HPDE6-E6E7 (cell line): Measurements from ENCODE around the gene SOX8.
"Not testable (repeated sequence)": the region's sequence is repeated elsewhere in the genome, so short reads cannot be mapped to it uniquely, and the experiment has no call there.

Experiments used
- DNase-seq: peaks from one replicate; pipeline ENCODE4 v3.0.0; 2011; ENCODE audit warnings: missing footprints; ENCODE audit errors: extremely low spot score

Gene SOX8

GRCh38 chr16:981695-982144, at the start of gene SOX8:
TSS of gene SOX8 (plus strand) at chr16:981770. CDS start at chr16:981923, 153 bp downstream.
- no peak for DNase-seq

GRCh38 chr16:932831-933330, 48.7 kb upstream of the SOX8 start:
- DNase-seq = no peak

- DNase-seq = no peak
Observed at GRCh38 chr16:933581-933980, 48.0 kb upstream of the SOX8 start.

GRCh38 chr16:934178-934577, 47.4 kb upstream of the SOX8 start:
- DNase-seq = no peak

GRCh38 chr16:935684-936083, 45.9 kb upstream of the SOX8 start:
- no peak for DNase-seq

- no peak for DNase-seq
Observed at GRCh38 chr16:937311-937710, 44.3 kb upstream of the SOX8 start.

GRCh38 chr16:937723-938122, 43.8 kb upstream of the SOX8 start:
- no peak for DNase-seq

GRCh38 chr16:938136-938535, 43.4 kb upstream of the SOX8 start:
- DNase-seq = no peak

GRCh38 chr16:938752-939151, 42.8 kb upstream of the SOX8 start:
- no peak for DNase-seq

GRCh38 chr16:939311-939710, 42.3 kb upstream of the SOX8 start:
- no peak for DNase-seq

GRCh38 chr16:939941-940340, 41.6 kb upstream of the SOX8 start:
- DNase-seq = no peak

- no peak for DNase-seq
Observed at GRCh38 chr16:942436-943060, 39.0 kb upstream of the SOX8 start.

- no peak for DNase-seq
Observed at GRCh38 chr16:943971-944370, 37.6 kb upstream of the SOX8 start.

GRCh38 chr16:945271-946047, 36.1 kb upstream of the SOX8 start:
- DNase-seq = no peak

GRCh38 chr16:946048-946395, 35.5 kb upstream of the SOX8 start:
- DNase-seq = no peak

- DNase-seq = no peak
Observed at GRCh38 chr16:947255-947921, 34.2 kb upstream of the SOX8 start.

GRCh38 chr16:947922-948303, 33.7 kb upstream of the SOX8 start:
- not testable (repeated sequence) for DNase-seq

- not testable (repeated sequence) for DNase-seq
Observed at GRCh38 chr16:948767-949166, 32.8 kb upstream of the SOX8 start.

GRCh38 chr16:950733-951573, 30.6 kb upstream of the SOX8 start:
- not testable (repeated sequence) for DNase-seq

GRCh38 chr16:951660-952301, 29.8 kb upstream of the SOX8 start:
- no peak for DNase-seq

GRCh38 chr16:952321-952720, 29.2 kb upstream of the SOX8 start:
- no peak for DNase-seq
